ENCODE data around the gene FCAMR. TPM values are rescaled to one million over a fixed set of nuclear protein-coding genes. Genes with fewer than 3 reads are reported as not detected.

FCAMR gene
- polyA plus RNA-seq, 1 donor from 2014 or later = not detected

GRCh38 chr1:206923009-206923960 lies 47.0 kb downstream of the FCAMR start:
- peaks cover 5 to 37% (median 27%) of the 10 kb centered on the region in 3 donors for H3K4me1 Mint-ChIP-seq
- peaks cover 8% of the 10 kb centered on the region for H3K36me3 Mint-ChIP-seq
- H3K9me3 Mint-ChIP-seq = no peaks in the 10 kb centered on the region
- no peak overlapping the region for H3K27ac Mint-ChIP-seq
- no peak overlapping the region for H3K4me3 Mint-ChIP-seq
- no peaks in the 10 kb centered on the region for H3K27me3 Mint-ChIP-seq

- Mint-ChIP-seq H3K4me3 (no peak overlapping the region), H3K27ac (no peak overlapping the region), H3K9me3 (no peaks in the 10 kb centered on the region), H3K36me3 (peaks cover 14% of the 10 kb centered on the region), H3K27me3 (no peaks in the 10 kb centered on the region), H3K4me1 (peaks cover 11 to 35% (median 26%) of the 10 kb centered on the region in 3 donors)
Measured at GRCh38 chr1:206922524-206922923, 47.7 kb downstream of the FCAMR start.

- Mint-ChIP-seq H3K4me3 (no peak within 1 kb of the TSS), H3K36me3 (peaks cover 17% of the 10 kb centered on the region), H3K27ac (no peak within 1 kb of the TSS)
Measured at GRCh38 chr1:206921772-206922265, 48.4 kb downstream of the FCAMR start, which contains the start of gene FCMR. TSS of gene FCMR (minus strand) at chr1:206921941. CDS start at chr1:206921854, 87 bp downstream.

GRCh38 chr1:206918076-206918475 lies 52.2 kb downstream of the FCAMR start:
- Mint-ChIP-seq H3K9me3 (no peaks in the 10 kb centered on the region), H3K36me3 (peaks cover 28% of the 10 kb centered on the region), H3K4me1 (peaks cover 46 to 66% (median 56%) of the 10 kb centered on the region in 3 donors), H3K27ac (peak overlapping the region in 2 of 3 donors; percentile 64 to 67), H3K4me3 (no peak overlapping the region), H3K27me3 (no peaks in the 10 kb centered on the region)

More at GRCh38 chr1:206921772-206922265, 48.4 kb downstream of the FCAMR start, which contains the start of gene FCMR:
- H3K4me1 Mint-ChIP-seq = peaks cover 13 to 36% (median 26%) of the 10 kb centered on the region in 3 donors
- no peaks in the 10 kb centered on the region for H3K27me3 Mint-ChIP-seq
- H3K9me3 Mint-ChIP-seq = no peaks in the 10 kb centered on the region

GRCh38 chr1:206916000-206916709 lies 54.1 kb downstream of the FCAMR start:
- H3K4me3 Mint-ChIP-seq = no peak overlapping the region
- peak overlapping the region; percentile 67 to 89 (median 87) for H3K27ac Mint-ChIP-seq
- H3K36me3 Mint-ChIP-seq = peaks cover 34% of the 10 kb centered on the region
- H3K27me3 Mint-ChIP-seq = no peaks in the 10 kb centered on the region
- H3K4me1 Mint-ChIP-seq = peaks cover 64 to 76% (median 68%) of the 10 kb centered on the region in 3 donors
- H3K9me3 Mint-ChIP-seq = no peaks in the 10 kb centered on the region

GRCh38 chr1:206915030-206915735 lies 55.1 kb downstream of the FCAMR start:
- Mint-ChIP-seq H3K36me3 (peaks cover 31% of the 10 kb centered on the region), H3K27ac (peak overlapping the region; percentile 67 to 95 (median 92)), H3K4me1 (peaks cover 73 to 84% (median 77%) of the 10 kb centered on the region in 3 donors), H3K4me3 (no peak overlapping the region), H3K27me3 (no peaks in the 10 kb centered on the region), H3K9me3 (no peaks in the 10 kb centered on the region)

GRCh38 chr1:206913766-206914537 lies 56.3 kb downstream of the FCAMR start:
- no peaks in the 10 kb centered on the region for H3K9me3 Mint-ChIP-seq
- H3K27ac Mint-ChIP-seq = peak overlapping the region; percentile 67 to 95 (median 92)
- peak overlapping the region in 3 of 4 donors; percentile 67 to 86 (median 76) for H3K4me3 Mint-ChIP-seq

GRCh38 chr1:206912445-206913095 lies 57.7 kb downstream of the FCAMR start:
- H3K4me3 Mint-ChIP-seq = peak overlapping the region in 3 of 4 donors; percentile 67 to 90 (median 76)
- no peaks in the 10 kb centered on the region for H3K27me3 Mint-ChIP-seq
- no peaks in the 10 kb centered on the region for H3K9me3 Mint-ChIP-seq
- H3K36me3 Mint-ChIP-seq = peaks cover 20% of the 10 kb centered on the region
- peak overlapping the region; percentile 63 to 92 (median 67) for H3K27ac Mint-ChIP-seq
- H3K4me1 Mint-ChIP-seq = peaks cover 71 to 89% (median 74%) of the 10 kb centered on the region in 3 donors

More at GRCh38 chr1:206913766-206914537, 56.3 kb downstream of the FCAMR start:
- Mint-ChIP-seq H3K27me3 (no peaks in the 10 kb centered on the region), H3K36me3 (peaks cover 28% of the 10 kb centered on the region), H3K4me1 (peaks cover 71 to 86% (median 76%) of the 10 kb centered on the region in 3 donors)

- Mint-ChIP-seq H3K27me3 (no peaks in the 10 kb centered on the region), H3K4me3 (peak overlapping the region in 3 of 4 donors; percentile 69 to 79 (median 76)), H3K9me3 (no peaks in the 10 kb centered on the region), H3K4me1 (peaks cover 63 to 81% (median 71%) of the 10 kb centered on the region in 3 donors), H3K36me3 (peaks cover 15% of the 10 kb centered on the region), H3K27ac (peak overlapping the region; percentile 67 to 87 (median 84))
Measured at GRCh38 chr1:206911064-206911663, 59.1 kb downstream of the FCAMR start.

GRCh38 chr1:206909883-206910318 lies 60.4 kb downstream of the FCAMR start:
- Mint-ChIP-seq H3K27ac (peak overlapping the region; percentile 67 to 87 (median 81)), H3K9me3 (no peaks in the 10 kb centered on the region), H3K27me3 (no peaks in the 10 kb centered on the region), H3K4me1 (peaks cover 62 to 81% (median 70%) of the 10 kb centered on the region in 3 donors), H3K4me3 (peak overlapping the region in 3 of 4 donors; percentile 55 to 71 (median 58)), H3K36me3 (peaks cover 8% of the 10 kb centered on the region)

- Mint-ChIP-seq H3K27me3 (no peaks in the 10 kb centered on the region), H3K9me3 (no peaks in the 10 kb centered on the region), H3K4me1 (peaks cover 61 to 79% (median 65%) of the 10 kb centered on the region in 3 donors), H3K4me3 (peak overlapping the region; percentile 25 to 58 (median 53)), H3K36me3 (peaks cover 10% of the 10 kb centered on the region), H3K27ac (peak overlapping the region; percentile 82 to 95 (median 88))
Measured at GRCh38 chr1:206909161-206909882, 60.9 kb downstream of the FCAMR start.

- peak overlapping the region; percentile 87 to 95 (median 88) for H3K27ac Mint-ChIP-seq
- peak overlapping the region in 2 of 4 donors; percentile 34 to 65 for H3K4me3 Mint-ChIP-seq
- peaks cover 48 to 72% (median 62%) of the 10 kb centered on the region in 3 donors for H3K4me1 Mint-ChIP-seq
- H3K9me3 Mint-ChIP-seq = no peaks in the 10 kb centered on the region
- H3K27me3 Mint-ChIP-seq = no peaks in the 10 kb centered on the region
- H3K36me3 Mint-ChIP-seq = peaks cover 8% of the 10 kb centered on the region
Measured at GRCh38 chr1:206908038-206908437, 62.2 kb downstream of the FCAMR start.
